Measurements from ENCODE around the gene APEH.

Gene APEH

DNA sequence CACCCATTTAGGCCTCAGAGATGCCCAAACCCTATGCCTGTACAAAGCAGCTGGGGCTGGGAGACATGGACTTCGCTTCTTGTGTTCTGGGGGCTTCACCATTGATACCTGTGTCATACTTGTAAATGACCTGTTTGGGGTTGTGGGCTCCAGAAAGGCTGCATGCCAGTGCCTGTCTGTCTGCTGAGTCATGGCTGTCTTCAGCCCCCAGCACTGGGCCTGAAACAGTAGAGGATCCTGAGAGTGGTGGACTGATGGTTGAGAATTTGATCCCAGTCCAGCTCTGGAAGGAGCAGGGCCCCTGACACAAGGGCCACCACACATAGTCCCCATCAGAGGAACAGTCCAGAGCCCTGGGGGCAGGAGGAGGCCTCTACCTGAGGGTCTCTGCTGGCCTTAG lies 24.6 kb upstream of the APEH start:
- no peak overlapping the region for H3K4me3 ChIP-seq (ENCODE audit: low read length)
- DNase-seq (ENCODE audit: low read depth): peak; percentile 47
- TF ChIP-seq CTCF (IDR thresholded peaks at IDR 0.05; ENCODE audit: insufficient read depth, low read depth, low read length, missing control alignments): no peak

DNA sequence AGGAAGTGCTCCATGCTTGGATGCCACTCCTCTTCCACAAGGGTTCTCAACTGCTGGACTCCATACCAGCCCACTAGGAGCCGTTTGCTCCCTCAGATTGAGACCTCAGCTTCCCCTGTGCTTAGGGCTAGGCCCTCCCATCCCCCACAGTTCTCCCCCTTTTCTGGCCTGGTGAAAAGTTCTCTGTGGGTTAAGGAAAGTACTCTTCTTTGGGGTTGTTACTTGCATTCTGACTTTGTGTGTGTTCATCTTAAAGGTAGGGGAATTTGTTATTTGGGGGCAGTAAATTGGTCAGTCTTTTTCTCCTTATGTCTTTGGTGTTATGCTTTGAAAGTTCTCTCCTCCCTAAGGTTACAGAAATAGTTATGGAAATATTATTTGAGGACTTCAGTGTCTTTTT lies 24.0 kb upstream of the APEH start:
- no peak overlapping the region for H3K4me3 ChIP-seq (ENCODE audit: low read length)
- no peak for TF ChIP-seq CTCF (IDR thresholded peaks at IDR 0.05; ENCODE audit: insufficient read depth, low read depth, low read length, missing control alignments)
- no peak for DNase-seq (ENCODE audit: low read depth)

DNA sequence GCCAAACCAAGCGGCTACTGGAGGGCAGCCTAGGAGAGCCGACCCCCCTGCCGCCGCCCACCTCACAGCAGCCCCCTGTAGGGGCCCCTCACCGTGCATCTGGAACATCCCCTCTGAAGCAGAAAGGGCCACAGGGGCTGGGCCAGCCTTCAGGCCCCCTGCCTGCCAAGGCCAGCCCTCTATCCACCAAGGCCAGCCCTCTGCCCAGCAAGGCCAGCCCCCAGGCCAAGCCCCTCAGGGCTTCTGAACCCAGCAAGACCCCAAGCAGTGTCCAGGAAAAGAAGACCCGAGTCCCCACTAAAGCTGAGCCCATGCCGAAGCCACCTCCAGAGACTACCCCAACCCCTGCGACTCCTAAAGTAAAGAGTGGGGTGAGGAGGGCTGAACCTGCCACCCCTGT lies 23.5 kb upstream of the APEH start:
- no peak for TF ChIP-seq CTCF (IDR thresholded peaks at IDR 0.05; ENCODE audit: insufficient read depth, low read depth, low read length, missing control alignments)
- H3K4me3 ChIP-seq (ENCODE audit: low read length): no peak overlapping the region
- DNase-seq (ENCODE audit: low read depth): no peak

- TF ChIP-seq CTCF (IDR thresholded peaks at IDR 0.05; ENCODE audit: insufficient read depth, low read depth, low read length, missing control alignments): no peak
- no peak for DNase-seq (ENCODE audit: low read depth)
- no peak overlapping the region for H3K4me3 ChIP-seq (ENCODE audit: low read length)
Measured at GRCh38 chr3:49652218-49652902, 21.8 kb upstream of the APEH start.

DNA sequence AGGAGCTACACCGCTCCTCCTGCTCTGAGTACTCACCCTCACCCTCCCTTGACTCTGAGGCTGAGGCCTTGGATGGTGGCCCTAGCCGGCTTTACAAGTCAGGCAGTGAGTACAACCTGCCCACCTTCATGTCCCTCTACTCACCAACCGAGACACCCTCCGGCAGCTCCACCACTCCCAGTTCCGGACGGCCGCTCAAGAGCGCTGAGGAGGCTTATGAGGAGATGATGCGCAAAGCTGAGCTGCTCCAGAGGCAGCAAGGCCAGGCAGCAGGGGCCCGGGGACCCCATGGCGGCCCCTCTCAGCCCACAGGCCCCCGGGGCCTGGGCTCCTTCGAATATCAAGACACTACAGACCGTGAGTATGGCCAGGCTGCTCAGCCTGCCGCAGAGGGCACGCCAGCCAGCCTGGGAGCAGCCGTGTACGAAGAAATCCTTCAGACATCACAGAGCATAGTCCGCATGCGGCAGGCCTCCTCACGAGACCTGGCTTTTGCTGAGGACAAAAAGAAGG lies 21.2 kb upstream of the APEH start:
- H3K4me3 ChIP-seq (ENCODE audit: low read length): no peak overlapping the region
- no peak for TF ChIP-seq CTCF (IDR thresholded peaks at IDR 0.05; ENCODE audit: insufficient read depth, low read depth, low read length, missing control alignments)

DNA sequence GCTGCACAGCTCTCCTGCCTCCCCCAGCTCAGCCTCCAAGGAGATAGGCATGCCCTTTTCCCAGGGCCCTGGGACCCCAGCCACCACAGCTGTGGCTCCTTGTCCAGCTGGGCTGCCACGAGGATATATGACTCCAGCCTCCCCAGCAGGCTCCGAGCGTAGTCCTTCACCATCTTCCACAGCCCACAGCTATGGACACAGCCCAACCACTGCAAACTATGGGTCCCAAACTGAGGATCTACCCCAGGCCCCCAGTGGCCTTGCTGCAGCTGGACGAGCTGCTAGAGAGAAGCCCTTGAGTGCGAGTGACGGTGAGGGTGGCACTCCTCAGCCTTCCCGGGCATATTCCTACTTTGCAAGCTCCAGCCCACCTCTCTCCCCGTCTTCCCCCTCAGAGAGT lies 20.5 kb upstream of the APEH start:
- no peak for TF ChIP-seq CTCF (IDR thresholded peaks at IDR 0.05; ENCODE audit: insufficient read depth, low read depth, low read length, missing control alignments)
- DNase-seq (ENCODE audit: low read depth): no peak
- no peak overlapping the region for H3K4me3 ChIP-seq (ENCODE audit: low read length)

More for the DNA sequence above, 21.2 kb upstream of the APEH start:
- no peak for DNase-seq (ENCODE audit: low read depth)

Measured in epithelial cell of esophagus (primary cell).